Effector CD4-positive, alpha-beta T cell (primary cell): Measurements from ENCODE around the gene BAHD1.
A peak's percentile ranks its signal among the peaks of the same experiment; 100 is the strongest.

Experiments used
- DNase-seq: peaks from one replicate; pipeline ENCODE4 v3.0.0-alpha.2; 2020
- total RNA-seq: gene quantifications from one replicate; lab custom pipeline; 2026; lab: John Stamatoyannopoulos, UW

The BAHD1 gene
- 67.2 reads per million, percentile 74 among the genes with 10 or more reads in this experiment for total RNA-seq

GRCh38 chr15:40440743-40441564 lies at the start of gene BAHD1:
Gene BAHD1, plus strand, starts transcription at chr15:40440953. Its CDS starts 17,512 bp downstream, at chr15:40458465.
- DNase-seq: peak; percentile 90

- DNase-seq: no peak
These were observed 47.5 kb upstream of the BAHD1 start for GRCh38 chr15:40392986-40393948.

GRCh38 chr15:40397688-40398412 lies 42.9 kb upstream of the BAHD1 start:
- no peak for DNase-seq

- DNase-seq: no peak
These were observed 42.3 kb upstream of the BAHD1 start for GRCh38 chr15:40398413-40398873.

GRCh38 chr15:40399370-40399769 lies 41.4 kb upstream of the BAHD1 start:
- no peak for DNase-seq

- peak; percentile 81 for DNase-seq
These were observed 35.0 kb upstream of the BAHD1 start, which contains the start of gene IVD for GRCh38 chr15:40405501-40406381. Gene IVD, plus strand, starts transcription at chr15:40405795. Its CDS starts 33 bp downstream, at chr15:40405828.

- DNase-seq: no peak
These were observed 33.3 kb upstream of the BAHD1 start for GRCh38 chr15:40407330-40407990.

- DNase-seq: no peak
These were observed 31.4 kb upstream of the BAHD1 start for GRCh38 chr15:40409366-40409765.

GRCh38 chr15:40410476-40410875 lies 30.3 kb upstream of the BAHD1 start:
- no peak for DNase-seq

- DNase-seq: no peak
These were observed 28.5 kb upstream of the BAHD1 start for GRCh38 chr15:40412095-40412759.

- no peak for DNase-seq
These were observed 27.7 kb upstream of the BAHD1 start for GRCh38 chr15:40413036-40413435.

GRCh38 chr15:40414816-40415215 lies 25.9 kb upstream of the BAHD1 start:
- DNase-seq: no peak

- no peak for DNase-seq
These were observed 25.5 kb upstream of the BAHD1 start for GRCh38 chr15:40415226-40415625.

- DNase-seq: no peak
These were observed 24.7 kb upstream of the BAHD1 start for GRCh38 chr15:40416056-40416455.

- DNase-seq: no peak
These were observed 22.6 kb upstream of the BAHD1 start for GRCh38 chr15:40418126-40418525.

GRCh38 chr15:40420071-40420713 lies 20.6 kb upstream of the BAHD1 start:
- DNase-seq: no peak

GRCh38 chr15:40420793-40421192 lies 20.0 kb upstream of the BAHD1 start:
- no peak for DNase-seq

- DNase-seq: peak; percentile 76
These were observed 19.3 kb upstream of the BAHD1 start for GRCh38 chr15:40421246-40422157.
